Measurements from ENCODE around the gene ZFAND2A.
"Not testable (repeated sequence)": the region's sequence is repeated elsewhere in the genome, so short reads cannot be mapped to it uniquely, and the experiment has no call there.

ZFAND2A gene

GRCh38 chr7:1150400-1151002, 9.5 kb downstream of the ZFAND2A start:
- DNase-seq = no peak

- no peak for DNase-seq
Measured at GRCh38 chr7:1149351-1149794, 10.6 kb downstream of the ZFAND2A start.

GRCh38 chr7:1147873-1148272, 12.1 kb downstream of the ZFAND2A start:
- DNase-seq = not testable (repeated sequence)

GRCh38 chr7:1144269-1144771, 15.7 kb downstream of the ZFAND2A start:
- DNase-seq = no peak

- not testable (repeated sequence) for DNase-seq
Measured at GRCh38 chr7:1143031-1143430, 17.0 kb downstream of the ZFAND2A start.

GRCh38 chr7:1142051-1142635, 17.9 kb downstream of the ZFAND2A start:
- no peak for DNase-seq

GRCh38 chr7:1141651-1142050, 18.3 kb downstream of the ZFAND2A start:
- no peak for DNase-seq

GRCh38 chr7:1140476-1141104, 19.4 kb downstream of the ZFAND2A start:
- DNase-seq = no peak

- no peak for DNase-seq
Measured at GRCh38 chr7:1137517-1138167, 22.4 kb downstream of the ZFAND2A start.

GRCh38 chr7:1136841-1137516, 23.0 kb downstream of the ZFAND2A start:
- DNase-seq = no peak

- no peak for DNase-seq
Measured at GRCh38 chr7:1134951-1135350, 25.0 kb downstream of the ZFAND2A start.

GRCh38 chr7:1131471-1132265, 28.3 kb downstream of the ZFAND2A start:
- no peak for DNase-seq

- DNase-seq = no peak
Measured at GRCh38 chr7:1130021-1130990, 29.7 kb downstream of the ZFAND2A start.

GRCh38 chr7:1129431-1129830, 30.6 kb downstream of the ZFAND2A start:
- no peak for DNase-seq

- DNase-seq = no peak
Measured at GRCh38 chr7:1127001-1127400, 33.0 kb downstream of the ZFAND2A start.

GRCh38 chr7:1125603-1125969, 34.4 kb downstream of the ZFAND2A start:
- DNase-seq = no peak

- no peak for DNase-seq
Measured at GRCh38 chr7:1124816-1125602, 35.0 kb downstream of the ZFAND2A start.

- DNase-seq = no peak
Measured at GRCh38 chr7:1124164-1124563, 35.8 kb downstream of the ZFAND2A start.

- DNase-seq = peak; percentile 74
Measured at GRCh38 chr7:1123715-1124114, 36.3 kb downstream of the ZFAND2A start.

- no peak for DNase-seq
Measured at GRCh38 chr7:1122832-1123501, 37.0 kb downstream of the ZFAND2A start.

All from fibroblast of upper back skin (primary cell).